HG03469 (cell line): ENCODE measurements around the gene SFT2D1.
"Not testable (repeated sequence)": the region's sequence is repeated elsewhere in the genome, so short reads cannot be mapped to it uniquely, and the experiment has no call there.

Source experiments
- ATAC-seq: cut with Tn5 transposase; IDR thresholded peaks from one replicate; pipeline ENCODE4 v1.9.1; 2021; ENCODE audit warnings: mild to moderate bottlenecking, moderate library complexity, moderate number of reproducible peaks; ENCODE audit not compliant: unreplicated experiment

Gene SFT2D1

GRCh38 chr6:166365221-166365620 is 22.9 kb upstream of the SFT2D1 start:
- ATAC-seq = no peak

GRCh38 chr6:166364456-166364855 is 22.1 kb upstream of the SFT2D1 start:
- ATAC-seq = no peak

- not testable (repeated sequence) for ATAC-seq
Measured at GRCh38 chr6:166362427-166362826, 20.1 kb upstream of the SFT2D1 start.

GRCh38 chr6:166361077-166361429 is 18.7 kb upstream of the SFT2D1 start:
- no peak for ATAC-seq

GRCh38 chr6:166360243-166361076 is 18.1 kb upstream of the SFT2D1 start:
- ATAC-seq = no peak

- no peak for ATAC-seq
Measured at GRCh38 chr6:166355552-166355951, 13.2 kb upstream of the SFT2D1 start.

GRCh38 chr6:166354965-166355364 is 12.6 kb upstream of the SFT2D1 start:
- ATAC-seq = no peak

GRCh38 chr6:166354143-166354542 is 11.8 kb upstream of the SFT2D1 start:
- no peak for ATAC-seq

GRCh38 chr6:166353507-166353906 is 11.2 kb upstream of the SFT2D1 start:
- no peak for ATAC-seq

- no peak for ATAC-seq
Measured at GRCh38 chr6:166352923-166353322, 10.6 kb upstream of the SFT2D1 start.

GRCh38 chr6:166351715-166352285 is 9.5 kb upstream of the SFT2D1 start:
- ATAC-seq = peak; percentile 88

- no peak for ATAC-seq
Measured at GRCh38 chr6:166348305-166348949, 6.1 kb upstream of the SFT2D1 start.

- ATAC-seq = no peak
Measured at GRCh38 chr6:166346965-166347364, 4.6 kb upstream of the SFT2D1 start.

- no peak for ATAC-seq
Measured at GRCh38 chr6:166346449-166346848, 4.1 kb upstream of the SFT2D1 start.

GRCh38 chr6:166345672-166346071 is 3.3 kb upstream of the SFT2D1 start:
- not testable (repeated sequence) for ATAC-seq

- ATAC-seq = not testable (repeated sequence)
Measured at GRCh38 chr6:166344921-166345320, 2.6 kb upstream of the SFT2D1 start.

GRCh38 chr6:166344240-166344639 is 1.9 kb upstream of the SFT2D1 start:
- ATAC-seq = no peak

- ATAC-seq = peak; percentile 26
Measured at GRCh38 chr6:166343150-166343487, 774 bp upstream of the SFT2D1 start.

GRCh38 chr6:166341977-166342348 is 382 bp downstream of the SFT2D1 start:
- ATAC-seq = no peak

GRCh38 chr6:166341464-166341863 is 881 bp downstream of the SFT2D1 start:
- no peak for ATAC-seq

- no peak for ATAC-seq
Measured at GRCh38 chr6:166338854-166339253, 3.5 kb downstream of the SFT2D1 start.

GRCh38 chr6:166336847-166337246 is 5.5 kb downstream of the SFT2D1 start:
- ATAC-seq = no peak
